Vagina (tissue), 2 donors: Measurements from ENCODE around the gene SAMD4A. TPM values are rescaled to one million over a fixed set of nuclear protein-coding genes. Genes with fewer than 3 reads are reported as not detected.

Experiments
- DNase-seq, 2 donors: peaks; one replicate each; pipeline ENCODE4 v3.0.0-alpha.2; 2017; ENCODE audit errors: extremely low spot score in 2 of 2
- H3K27ac ChIP-seq: fragments of 200-600 bp; sonication (generic); one replicate; pipeline ENCODE4 v1.5.1; 2019
- H3K27me3 ChIP-seq: fragments of 200-600 bp; sonication (generic); one replicate; pipeline ENCODE4 v1.5.1; 2019
- H3K36me3 ChIP-seq, 2 donors: fragments of 200-600 bp; sonication (generic); one replicate each; pipeline ENCODE4 v1.5.1; 2017 to 2019
- H3K4me1 ChIP-seq: fragments of 200-600 bp; sonication (generic); one replicate; pipeline ENCODE4 v1.5.1; 2019
- H3K4me3 ChIP-seq, 2 donors: fragments of 200-600 bp; sonication (generic); 1 replicate in 1 of 2; 2 replicates in 1 of 2; pipeline ENCODE4 v1.5.1; 2016 to 2019
- H3K9me3 ChIP-seq: fragments of 200-600 bp; sonication (generic); one replicate; pipeline ENCODE4 v1.5.1; 2019
- CTCF ChIP-seq, 3 experiments: fragments of 450-650 bp in 2 of 3; fragments of 200-600 bp in 1 of 3; sonication (generic) in 1 of 3; IDR thresholded peaks; one replicate each; pipeline ENCODE4 v1.5.1; 2017 to 2019; ENCODE audit warnings: antibody characterized with exemption in 3 of 3, mild to moderate bottlenecking in 2 of 3, moderate library complexity in 2 of 3
- POLR2A ChIP-seq, 2 donors: fragments of 450-650 bp; IDR thresholded peaks; one replicate each; pipeline ENCODE4 v1.6.1; 2017; ENCODE audit warnings: antibody characterized with exemption in 2 of 2, mild to moderate bottlenecking in 2 of 2, moderate library complexity in 2 of 2
- POLR2AphosphoS5 ChIP-seq, 2 donors: sonication (generic); formaldehyde crosslinking; IDR thresholded peaks; one replicate each; pipeline ENCODE4 v1.9.0; 2017; ENCODE audit warnings: antibody characterized with exemption in 2 of 2, mild to moderate bottlenecking in 2 of 2, low read depth in 1 of 2; ENCODE audit not compliant: insufficient read depth in 1 of 2
- intact Hi-C: fragments of 100-400 bp; cut with DNase I; formaldehyde crosslinking; loops from one replicate; pipeline ENCODE4 v1.15.1; 2023
- total RNA-seq: library from RNA; depleted of rRNA; stranded (reverse); fragments of >200 nt; gene quantifications from one replicate; pipeline ENCODE4 v1.2.3, GENCODE V29; 2016

Gene SAMD4A
- total RNA-seq, 1 donor from 2014 or later, result 43.0 TPM

GRCh38 chr14:54609576-54609975 is 42.6 kb downstream of the SAMD4A start:
- no peak overlapping the region for H3K4me3 ChIP-seq
- DNase-seq, result no peak
- H3K27ac ChIP-seq, result no peak overlapping the region
- H3K36me3 ChIP-seq, result no peaks in the 10 kb centered on the region
- H3K9me3 ChIP-seq, result no peaks in the 10 kb centered on the region
- no peak for TF ChIP-seq POLR2AphosphoS5 (IDR thresholded peaks at IDR 0.05; ENCODE audit: insufficient read depth in 1 of 2, low read depth in 1 of 2)
- no peak for TF ChIP-seq CTCF (IDR thresholded peaks at IDR 0.05)
- no peak for TF ChIP-seq POLR2A (IDR thresholded peaks at IDR 0.05)
- H3K27me3 ChIP-seq, result no peaks in the 10 kb centered on the region
- H3K4me1 ChIP-seq, result peaks cover 15% of the 10 kb centered on the region
- intact Hi-C loops, result no loop called here

GRCh38 chr14:54610051-54610977 is 43.4 kb downstream of the SAMD4A start:
- H3K27me3 ChIP-seq, result no peaks in the 10 kb centered on the region
- H3K36me3 ChIP-seq, result no peaks in the 10 kb centered on the region
- H3K4me1 ChIP-seq, result peaks cover 15% of the 10 kb centered on the region
- H3K9me3 ChIP-seq, result no peaks in the 10 kb centered on the region
- H3K4me3 ChIP-seq, result no peak overlapping the region
- no peak overlapping the region for H3K27ac ChIP-seq
- no peak for DNase-seq
- intact Hi-C loops, result no loop called here
- TF ChIP-seq CTCF (IDR thresholded peaks at IDR 0.05) (no peak), POLR2AphosphoS5 (IDR thresholded peaks at IDR 0.05; ENCODE audit: insufficient read depth in 1 of 2, low read depth in 1 of 2) (no peak), POLR2A (IDR thresholded peaks at IDR 0.05) (no peak)

- DNase-seq, result no peak
- Histone ChIP-seq H3K4me3 (no peak overlapping the region), H3K4me1 (no peaks in the 10 kb centered on the region), H3K36me3 (no peaks in the 10 kb centered on the region), H3K27ac (no peak overlapping the region), H3K27me3 (no peaks in the 10 kb centered on the region), H3K9me3 (no peaks in the 10 kb centered on the region)
- intact Hi-C loops, result no loop called here
- TF ChIP-seq POLR2A (IDR thresholded peaks at IDR 0.05) (no peak), CTCF (IDR thresholded peaks at IDR 0.05) (no peak), POLR2AphosphoS5 (IDR thresholded peaks at IDR 0.05; ENCODE audit: insufficient read depth in 1 of 2, low read depth in 1 of 2) (no peak)
These were observed 47.4 kb downstream of the SAMD4A start for GRCh38 chr14:54614296-54614695.

GRCh38 chr14:54617467-54617866 is 50.5 kb downstream of the SAMD4A start:
- Histone ChIP-seq H3K36me3 (no peaks in the 10 kb centered on the region), H3K27ac (no peak overlapping the region), H3K9me3 (no peaks in the 10 kb centered on the region), H3K4me1 (no peaks in the 10 kb centered on the region), H3K4me3 (no peak overlapping the region), H3K27me3 (no peaks in the 10 kb centered on the region)
- intact Hi-C loops, result no loop called here
- DNase-seq, result no peak
- TF ChIP-seq CTCF (IDR thresholded peaks at IDR 0.05), result no peak
- TF ChIP-seq POLR2A (IDR thresholded peaks at IDR 0.05), result no peak
- TF ChIP-seq POLR2AphosphoS5 (IDR thresholded peaks at IDR 0.05; ENCODE audit: insufficient read depth in 1 of 2, low read depth in 1 of 2), result no peak

- TF ChIP-seq POLR2A (IDR thresholded peaks at IDR 0.05), result no peak
- TF ChIP-seq CTCF (IDR thresholded peaks at IDR 0.05), result no peak
- TF ChIP-seq POLR2AphosphoS5 (IDR thresholded peaks at IDR 0.05; ENCODE audit: insufficient read depth in 1 of 2, low read depth in 1 of 2), result no peak
- Histone ChIP-seq H3K4me1 (peaks cover 18% of the 10 kb centered on the region), H3K9me3 (no peaks in the 10 kb centered on the region), H3K4me3 (no peak overlapping the region), H3K27me3 (no peaks in the 10 kb centered on the region), H3K27ac (no peak overlapping the region), H3K36me3 (no peaks in the 10 kb centered on the region)
- intact Hi-C loops, result no loop called here
- DNase-seq, result no peak
These were observed 54.8 kb downstream of the SAMD4A start for GRCh38 chr14:54621686-54622085.
